RPMI7951 (cell line): ENCODE results near the gene MB. TPM values are rescaled to one million over a fixed set of nuclear protein-coding genes. Genes with fewer than 3 reads are reported as not detected.

Source experiments
- DNase-seq: peaks from one replicate; pipeline ENCODE4 v3.0.0-alpha.2; 2012; ENCODE audit warnings: low read depth
- total RNA-seq: library from RNA; depleted of rRNA; stranded (reverse); fragments of >200 nt; shearing (Covaris generic); gene quantifications from 2 replicates; pipeline ENCODE4 v1.2.3, GENCODE V29; 2014

The MB gene
- total RNA-seq, 1 experiment from 2014 or later, result 1.3 TPM

DNA sequence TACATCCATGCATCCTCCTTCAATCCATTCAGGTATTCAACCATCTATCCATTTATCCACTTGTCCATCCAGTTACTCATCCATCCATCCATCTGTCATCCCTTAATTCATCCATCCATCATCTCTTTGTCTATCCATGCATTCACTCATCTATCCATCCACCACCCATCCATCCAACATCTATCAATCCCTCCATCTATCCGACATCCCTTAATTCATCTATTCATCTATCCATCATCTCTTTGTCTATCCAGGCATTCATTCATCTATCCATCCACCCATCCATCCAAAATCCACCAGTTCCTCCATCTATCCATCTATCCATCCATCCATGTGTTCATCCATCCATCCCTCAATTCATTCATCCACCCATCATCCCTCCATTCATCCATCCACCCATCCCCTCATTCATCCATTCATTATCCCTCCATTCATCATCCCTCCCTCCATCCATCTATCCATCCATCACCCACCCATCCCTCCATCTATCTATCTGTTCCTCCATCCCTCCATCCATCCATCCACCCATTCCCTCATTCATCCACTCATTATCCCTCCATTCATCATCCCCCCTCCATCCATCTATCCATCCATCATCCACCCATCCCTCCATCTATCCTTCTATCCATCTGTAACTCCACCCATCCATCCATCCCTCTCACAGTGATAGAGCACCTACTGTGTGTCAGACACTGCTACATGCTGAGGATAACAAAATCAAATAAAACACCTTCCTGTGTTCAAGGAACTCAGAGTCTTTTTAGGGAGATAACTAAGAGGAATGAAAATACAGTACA is 1.5 kb upstream of the MB start:
- DNase-seq, result no peak

GRCh38 chr22:35616043-35616442 is 1.1 kb downstream of the MB start:
- DNase-seq, result peak; percentile 24

DNA sequence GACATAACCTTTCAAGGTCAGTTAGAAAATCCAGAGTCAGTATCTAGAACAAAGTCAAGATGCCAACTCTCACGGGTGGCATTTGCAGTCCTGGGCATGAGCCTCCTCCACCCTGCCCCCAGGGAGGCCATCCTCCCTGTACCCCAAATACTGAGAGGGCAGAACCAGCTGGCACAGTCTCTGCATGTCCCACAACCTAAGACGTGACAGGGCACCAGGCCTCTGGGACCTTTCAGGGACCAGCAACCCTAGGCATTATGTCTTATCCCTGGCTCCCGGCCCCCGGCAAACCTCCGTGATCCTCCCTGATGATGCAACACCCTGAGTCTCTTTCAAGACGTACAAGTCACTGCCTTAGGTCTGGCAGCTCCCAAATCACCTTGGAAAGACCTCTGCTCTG is 2.0 kb downstream of the MB start:
- DNase-seq, result no peak

- DNase-seq, result no peak
Observed at GRCh38 chr22:35614404-35614803, 2.7 kb downstream of the MB start.

DNA sequence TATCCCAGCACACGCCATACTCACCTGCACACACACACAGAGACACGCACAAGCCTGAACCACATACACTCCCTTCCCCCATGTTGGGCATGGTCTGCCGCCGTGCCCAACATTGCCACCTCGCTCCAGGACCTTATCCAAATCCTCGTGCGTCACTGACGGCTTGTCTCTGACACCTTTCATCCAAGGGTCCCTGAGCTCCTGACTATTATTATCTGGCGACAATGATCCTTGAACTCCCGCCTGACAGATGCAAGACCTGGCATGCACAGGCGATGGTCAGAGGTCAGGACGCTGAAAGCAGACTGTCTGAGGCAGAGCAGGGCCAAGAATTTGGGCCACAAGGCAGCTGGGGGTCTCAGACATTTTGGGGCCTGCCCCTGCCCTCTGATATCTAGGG is 4.2 kb downstream of the MB start:
- no peak for DNase-seq

- peak; percentile 29 for DNase-seq
Observed at GRCh38 chr22:35611891-35612576, 5.1 kb downstream of the MB start.

DNA sequence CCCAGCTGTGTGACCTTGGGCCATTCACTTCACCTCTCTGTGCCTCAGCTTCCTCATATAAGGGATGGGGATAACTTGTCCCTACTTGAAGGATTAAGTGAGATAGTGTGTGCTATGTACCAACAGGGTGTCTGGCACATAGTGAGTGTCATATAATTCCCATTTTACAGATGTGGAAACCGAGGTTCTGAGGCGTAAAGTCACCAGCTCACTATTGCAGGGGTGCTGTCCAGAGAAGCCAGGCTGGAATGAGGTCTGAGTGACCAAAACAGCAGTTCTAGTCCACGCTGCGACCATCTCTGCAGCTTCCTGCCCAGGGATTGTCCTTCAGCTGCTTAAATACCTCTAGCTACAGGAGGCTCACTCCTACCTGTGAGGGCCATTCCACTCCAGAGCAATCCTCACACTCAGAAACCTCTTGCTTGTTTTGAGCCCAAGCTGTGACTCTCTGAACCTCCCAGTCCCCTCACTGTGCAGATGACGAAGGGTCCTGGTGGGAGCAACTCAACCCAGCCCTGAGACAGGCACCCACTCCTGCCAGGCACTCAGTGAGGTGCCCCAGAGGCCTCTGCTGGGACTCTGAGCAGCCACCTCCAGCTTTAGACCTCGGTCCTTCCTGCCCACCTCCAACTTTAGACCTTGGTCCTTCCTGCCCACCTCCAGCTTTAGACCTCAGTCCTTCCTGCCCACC is 5.8 kb downstream of the MB start:
- no peak for DNase-seq

DNA sequence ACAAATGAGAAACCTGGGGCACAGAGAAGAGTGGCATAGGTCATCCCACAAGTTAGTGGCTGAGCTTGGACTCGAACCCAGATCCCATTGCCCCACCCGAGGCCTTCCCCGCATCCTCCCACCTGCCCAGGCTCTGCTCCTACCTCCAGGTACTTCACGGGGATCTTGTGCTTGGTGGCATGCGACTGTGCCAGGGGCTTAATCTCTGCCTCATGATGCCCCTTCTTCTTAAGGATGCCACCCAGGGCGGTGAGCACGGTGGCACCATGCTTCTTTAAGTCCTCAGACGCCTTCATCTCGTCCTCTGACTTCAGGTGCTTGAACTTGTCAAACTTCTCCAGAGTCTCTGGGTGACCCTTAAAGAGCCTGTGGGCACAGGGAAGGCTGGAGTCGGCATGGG is 6.4 kb downstream of the MB start:
- DNase-seq, result no peak

- DNase-seq, result no peak
Observed at GRCh38 chr22:35609761-35610160, 7.4 kb downstream of the MB start.

- DNase-seq, result no peak
Observed at GRCh38 chr22:35609261-35609660, 7.9 kb downstream of the MB start.

- DNase-seq, result peak; percentile 83
Observed at GRCh38 chr22:35608088-35608487, 9.0 kb downstream of the MB start.

DNA sequence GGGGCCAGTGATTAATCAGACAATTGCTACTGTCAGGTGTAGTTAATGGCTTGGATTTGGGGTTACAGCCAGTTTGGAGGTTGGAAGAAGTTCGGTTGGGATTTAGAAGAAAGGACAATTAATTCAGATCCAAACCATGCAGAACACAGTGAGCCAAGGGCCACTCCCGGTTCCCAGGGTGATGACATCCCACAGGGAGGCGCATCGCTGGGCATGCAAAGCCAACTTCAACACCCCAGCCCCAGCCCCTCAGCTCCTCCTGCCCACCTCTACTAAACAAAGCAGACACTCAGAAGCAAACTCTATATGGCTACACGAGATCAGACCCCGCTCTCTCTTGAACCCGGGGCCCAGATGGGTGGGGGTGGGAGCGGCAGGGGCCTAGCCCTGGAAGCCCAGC is 10.2 kb downstream of the MB start:
- DNase-seq, result no peak

DNA sequence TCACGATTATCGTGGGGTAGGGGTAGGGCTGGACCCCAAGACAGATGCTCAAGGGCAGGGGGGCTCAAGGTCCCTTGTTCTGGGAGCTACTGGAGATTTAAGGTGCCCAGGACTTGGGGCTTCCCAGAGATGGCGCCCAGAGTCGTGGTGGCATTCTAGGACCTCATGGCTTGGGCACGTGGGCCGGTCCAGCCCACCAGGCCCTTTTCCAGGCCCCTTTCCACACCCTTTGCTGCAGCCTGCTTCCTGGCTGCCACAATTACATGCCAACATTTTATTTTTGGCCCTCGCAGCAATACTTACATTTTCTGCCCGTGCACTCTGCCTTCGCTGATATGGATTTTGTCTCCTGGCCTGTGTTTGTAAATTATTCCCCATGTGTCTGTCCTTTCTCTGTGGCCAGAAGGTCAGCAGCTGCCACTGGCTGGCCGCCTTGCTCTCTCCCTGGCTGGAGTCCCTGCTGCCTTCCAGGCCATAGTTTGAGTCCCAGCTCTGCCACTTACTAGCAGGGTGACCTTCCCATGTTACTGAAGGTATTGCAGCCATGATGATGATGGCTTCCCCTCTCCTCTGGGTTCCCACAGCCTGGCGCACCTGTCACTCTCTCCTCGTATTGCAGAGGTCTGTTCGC is 11.2 kb downstream of the MB start:
- no peak for DNase-seq

- no peak for DNase-seq
Observed at GRCh38 chr22:35605369-35605680, 11.8 kb downstream of the MB start.

GRCh38 chr22:35604621-35605368 is 12.3 kb downstream of the MB start:
- DNase-seq, result peak; percentile 90

DNA sequence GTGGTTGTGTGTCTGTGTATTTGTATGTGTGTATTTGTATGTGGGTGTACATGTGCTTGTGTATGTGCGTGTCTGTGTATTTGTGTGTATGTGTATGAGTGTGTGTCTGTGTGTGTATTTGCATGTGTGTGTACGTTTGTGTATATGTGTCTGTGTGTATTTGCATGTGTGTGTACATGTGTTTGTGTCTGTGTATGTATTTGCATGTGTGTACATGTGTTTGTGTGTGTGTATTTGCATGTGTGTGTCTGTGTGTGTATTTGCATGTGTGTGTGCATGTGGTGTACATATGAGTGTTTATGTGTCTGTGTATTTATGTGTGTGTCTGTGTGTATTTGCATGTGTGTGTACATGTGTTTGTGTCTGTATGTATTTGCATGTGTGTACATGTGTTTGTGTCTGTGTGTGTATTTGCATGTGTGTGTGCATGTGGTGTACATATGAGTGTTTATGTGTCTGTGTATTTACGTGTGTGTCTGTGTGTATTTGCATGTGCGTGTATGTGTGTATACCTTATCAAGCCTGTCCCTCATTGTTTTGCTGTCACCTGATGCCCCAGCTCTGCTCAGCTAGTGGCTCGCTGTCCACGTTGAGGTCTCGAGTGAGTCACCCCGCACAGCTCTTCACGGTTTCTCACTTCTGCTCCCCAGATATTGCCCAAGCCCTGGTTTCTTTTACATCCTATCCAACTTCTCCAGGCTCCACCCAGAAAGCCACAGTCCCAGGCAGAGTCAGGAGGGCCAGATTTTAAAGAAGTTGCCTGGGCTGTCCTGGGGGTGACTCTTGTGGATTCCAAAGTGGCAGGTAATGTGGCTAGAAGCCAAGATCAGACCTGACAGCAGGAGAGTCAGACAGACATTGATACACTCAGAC is 15.2 kb downstream of the MB start:
- DNase-seq, result peak; percentile 88

- DNase-seq, result no peak
Observed at GRCh38 chr22:35601013-35601580, 16.0 kb downstream of the MB start.

GRCh38 chr22:35600476-35600875 is 16.7 kb downstream of the MB start:
- DNase-seq, result no peak

DNA sequence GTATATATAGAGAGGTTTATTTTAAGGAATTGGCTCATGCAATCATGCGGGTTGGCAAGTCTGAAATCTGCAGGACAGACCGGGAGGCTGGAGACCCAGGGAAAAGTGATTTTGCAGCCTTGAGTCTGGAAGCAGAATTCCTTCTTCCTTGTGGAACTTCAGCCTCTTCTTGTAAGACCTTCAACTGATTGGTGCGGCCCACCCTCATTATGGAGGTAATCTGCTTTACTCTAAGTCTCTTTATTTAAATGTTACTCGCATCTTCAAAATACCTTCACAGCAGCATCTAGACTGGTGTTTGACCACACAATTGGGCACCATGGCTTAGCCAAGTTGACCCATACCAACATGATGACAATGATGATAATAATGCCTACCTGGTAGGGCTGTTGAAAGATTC is 17.8 kb downstream of the MB start:
- DNase-seq, result no peak

- no peak for DNase-seq
Observed at GRCh38 chr22:35598396-35598710, 18.8 kb downstream of the MB start.
